NCI-H748 (cell line): ENCODE results near the gene GALNT12.

Experiments
- DNase-seq: peaks from one replicate; lab custom pipeline; 2025; ENCODE audit not compliant: unreplicated experiment; lab: John Stamatoyannopoulos, UW

The GALNT12 gene

DNA sequence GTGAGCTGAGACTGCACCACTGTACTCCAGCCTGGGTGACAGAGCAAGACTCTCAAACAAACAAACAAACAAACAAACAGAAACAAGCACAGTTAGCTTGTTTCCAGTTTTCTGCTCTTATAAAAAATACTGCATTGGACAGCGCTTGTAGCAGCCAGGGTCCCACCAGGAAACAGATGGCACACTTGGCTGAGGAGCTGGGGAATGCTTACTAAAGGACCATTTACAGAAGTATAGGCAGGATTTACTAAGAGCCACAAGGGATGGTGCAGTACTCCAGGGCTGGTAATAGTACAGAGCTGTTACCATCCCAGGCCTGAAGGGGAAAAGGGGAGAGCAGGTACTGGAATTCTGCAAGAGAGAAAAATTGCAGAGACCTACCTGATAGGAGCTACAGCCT, 5.9 kb upstream of the GALNT12 start:
- no peak for DNase-seq

DNA sequence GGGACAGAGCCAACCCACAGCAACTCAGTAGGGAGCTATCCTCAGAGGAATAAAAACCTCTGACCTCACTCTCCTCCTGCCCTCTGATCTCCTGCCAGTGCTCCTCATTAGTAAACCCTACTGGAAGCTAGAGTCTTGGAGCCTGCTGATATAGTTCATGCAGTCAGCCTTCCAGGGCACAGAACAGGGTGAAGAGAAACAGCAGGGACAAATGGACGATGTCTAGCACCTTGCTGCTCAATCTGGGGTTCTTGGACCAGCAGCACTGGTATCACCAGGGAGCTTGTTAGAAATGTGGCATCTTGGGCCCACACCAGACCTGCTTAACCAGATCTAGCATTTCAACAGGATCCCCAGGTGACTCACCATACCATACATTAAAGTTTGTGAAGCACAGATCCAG, 5.5 kb upstream of the GALNT12 start:
- no peak for DNase-seq

DNA sequence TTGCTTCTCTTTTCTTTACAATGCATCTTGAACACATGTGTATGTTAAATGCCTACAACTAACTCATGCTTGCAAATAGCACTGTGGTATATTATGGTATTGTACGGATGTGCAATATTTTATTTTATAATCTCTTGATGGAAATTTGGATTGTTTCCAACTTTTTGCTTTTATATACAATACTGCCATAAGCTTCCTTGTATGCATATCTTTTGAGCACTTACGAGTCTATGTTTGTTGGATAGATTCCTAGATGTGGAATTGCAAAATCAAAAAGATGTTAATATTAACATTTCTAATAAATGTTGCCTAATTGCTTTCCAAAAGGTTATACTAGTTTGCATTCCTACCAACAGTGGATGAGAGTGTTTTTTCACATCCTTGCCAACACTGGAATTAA, 3.4 kb upstream of the GALNT12 start:
- DNase-seq: no peak

DNA sequence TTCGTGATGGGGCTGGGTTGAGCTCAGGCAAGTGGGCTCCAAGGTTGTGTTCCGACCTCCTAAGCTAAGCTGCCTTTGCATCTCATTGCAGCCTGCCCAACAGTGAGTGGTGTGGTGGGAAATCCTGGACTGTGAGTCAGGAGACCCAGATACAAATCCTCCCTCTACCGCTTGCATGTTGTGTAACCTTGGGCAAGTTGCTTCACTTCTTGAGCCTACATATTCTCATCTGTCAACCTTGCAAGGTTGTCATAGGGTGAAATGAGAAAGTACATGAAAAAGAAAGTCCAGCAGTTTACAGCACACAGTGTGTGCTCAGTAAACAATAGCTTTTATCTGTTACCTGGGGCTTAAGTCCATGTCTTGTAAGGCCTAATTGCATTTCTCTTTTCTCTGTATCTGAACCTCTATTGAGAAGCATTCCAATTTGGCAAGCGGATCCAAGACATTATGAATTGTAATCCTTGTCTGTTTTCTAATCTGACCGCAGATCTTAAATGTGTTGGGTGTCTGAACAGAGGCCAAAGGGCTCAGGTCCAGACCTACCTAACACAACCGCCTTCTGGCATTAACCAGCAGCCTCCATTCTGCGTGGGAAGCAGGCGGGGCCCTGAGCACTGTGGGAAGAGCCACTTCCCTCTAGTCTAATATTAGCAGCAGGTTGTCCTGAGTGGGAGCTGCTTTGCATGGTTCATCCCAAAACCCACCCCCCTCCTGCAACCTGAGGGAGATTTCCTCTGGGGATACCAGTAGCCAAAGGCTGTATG, 1.8 kb upstream of the GALNT12 start:
- DNase-seq: no peak

DNA sequence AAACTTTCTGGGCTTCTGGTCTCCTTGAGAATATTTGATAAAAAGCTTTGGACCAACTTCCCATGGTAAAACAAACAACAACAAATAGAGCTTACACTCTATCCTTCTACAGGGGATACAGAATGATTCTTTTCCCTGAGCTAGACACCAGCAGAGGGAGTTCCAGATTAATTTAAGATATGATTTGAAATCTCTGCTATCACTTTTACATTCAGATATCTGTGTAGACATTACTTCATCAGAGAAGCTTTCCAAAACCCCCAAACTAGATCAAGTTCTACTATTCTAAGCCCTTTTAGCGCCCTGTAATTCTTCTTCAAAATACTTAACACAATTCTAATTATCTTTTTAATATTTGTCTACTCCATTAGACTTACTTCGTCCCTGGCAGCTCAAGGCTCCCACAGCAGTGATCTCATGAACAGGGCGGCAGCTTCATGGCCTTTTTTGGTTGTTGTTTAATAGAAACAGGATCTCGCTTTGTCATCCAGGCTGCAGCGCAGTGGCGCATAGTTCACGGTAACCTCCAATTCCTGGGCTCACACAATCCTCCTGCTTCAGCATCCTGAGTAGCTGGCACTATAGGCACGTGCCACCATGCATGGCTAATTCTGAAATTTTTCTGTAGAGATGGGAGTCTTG, 955 bp upstream of the GALNT12 start:
- DNase-seq: no peak

DNA sequence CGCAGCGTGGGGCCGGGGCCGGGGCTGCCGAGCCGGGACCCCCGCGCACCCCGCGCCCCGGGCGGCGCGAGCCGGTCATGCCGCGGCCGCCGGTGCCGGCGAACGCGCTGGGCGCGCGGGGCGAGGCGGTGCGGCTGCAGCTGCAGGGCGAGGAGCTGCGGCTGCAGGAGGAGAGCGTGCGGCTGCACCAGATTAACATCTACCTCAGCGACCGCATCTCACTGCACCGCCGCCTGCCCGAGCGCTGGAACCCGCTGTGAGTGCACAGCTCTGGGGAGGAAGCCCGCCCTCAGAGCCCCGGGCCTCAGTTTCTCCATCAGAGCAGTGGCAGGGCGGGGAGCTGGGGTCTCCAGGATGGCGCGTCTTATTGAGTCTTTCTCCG, 335 bp downstream of the GALNT12 start:
- DNase-seq: peak; percentile 65

DNA sequence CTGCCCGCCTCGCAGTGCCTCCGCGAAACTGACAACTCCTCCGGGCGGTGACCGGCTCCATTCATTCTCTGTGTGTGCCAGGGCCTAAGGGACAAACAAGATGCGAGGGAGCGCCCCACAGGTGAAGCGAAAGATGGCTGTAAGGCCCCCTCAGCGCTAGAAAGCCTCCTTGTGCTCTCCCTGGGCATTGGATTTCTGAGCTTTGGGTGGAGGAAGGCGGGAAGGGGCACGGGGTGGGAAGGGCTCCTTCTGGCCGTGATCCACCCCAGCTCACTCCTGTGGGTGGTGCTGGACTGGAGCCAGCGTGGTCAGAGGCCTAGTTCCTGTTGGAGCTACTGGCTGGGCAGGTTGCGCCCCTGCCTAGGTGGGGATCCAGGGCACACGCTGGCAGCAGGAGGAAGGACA, 943 bp downstream of the GALNT12 start:
- peak; percentile 59 for DNase-seq

DNA sequence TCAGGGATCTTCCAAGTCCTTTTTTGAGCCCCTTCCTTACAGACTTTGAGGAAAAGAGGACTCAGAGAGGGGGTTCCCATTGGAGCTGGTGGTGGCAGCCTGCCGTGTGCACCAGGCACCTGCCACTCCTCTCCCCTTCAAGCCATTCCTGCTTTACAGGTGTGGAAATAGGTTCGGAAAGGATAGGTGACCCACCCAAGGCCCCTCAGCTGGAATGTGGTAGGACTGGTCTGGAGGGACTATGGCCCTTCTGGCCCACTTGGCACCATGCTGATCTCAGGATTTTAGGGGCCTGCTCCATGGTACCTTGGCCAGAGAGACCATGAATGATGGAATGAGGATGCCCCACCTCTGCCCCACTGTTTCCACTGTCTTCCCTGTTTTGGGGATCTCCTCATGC, 1.4 kb downstream of the GALNT12 start:
- no peak for DNase-seq

DNA sequence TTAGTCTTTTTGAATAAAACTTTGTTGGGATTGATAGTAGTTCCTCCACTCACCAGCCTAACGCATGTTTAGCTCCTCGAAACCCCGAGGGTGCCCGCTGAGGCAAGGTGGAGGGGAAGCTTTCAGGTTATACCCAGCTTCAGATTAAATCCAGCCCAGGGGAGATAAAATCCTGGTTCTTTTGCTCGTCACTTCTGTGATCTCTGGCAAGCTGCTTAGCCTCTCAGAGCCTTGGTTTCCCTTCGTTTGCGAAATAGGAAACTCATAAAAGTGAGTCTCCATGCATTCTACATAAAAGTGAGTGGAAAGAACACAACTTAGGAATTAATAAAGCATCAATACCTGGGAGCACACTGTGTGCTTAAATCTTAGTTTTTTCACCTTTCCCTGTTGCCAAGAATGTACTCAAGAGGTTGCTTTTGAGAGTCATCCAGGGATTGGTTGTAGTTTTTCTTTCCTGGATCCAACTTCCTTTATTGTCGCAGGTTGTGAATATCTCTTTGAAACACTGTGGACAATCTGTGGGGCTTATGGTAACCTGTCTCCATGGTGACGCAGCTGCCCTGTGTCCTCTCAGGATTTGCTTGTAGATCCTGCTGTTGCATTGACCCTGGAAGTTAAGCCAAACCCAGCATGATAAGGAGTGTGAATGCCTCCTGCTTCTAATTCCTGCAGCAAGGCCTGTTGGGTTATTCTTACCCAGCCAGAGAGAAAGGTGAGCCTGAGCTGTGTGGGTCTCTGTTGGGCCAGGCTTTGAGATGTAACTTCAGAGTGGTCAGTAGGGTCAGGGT, 2.0 kb downstream of the GALNT12 start:
- DNase-seq: peak; percentile 48

DNA sequence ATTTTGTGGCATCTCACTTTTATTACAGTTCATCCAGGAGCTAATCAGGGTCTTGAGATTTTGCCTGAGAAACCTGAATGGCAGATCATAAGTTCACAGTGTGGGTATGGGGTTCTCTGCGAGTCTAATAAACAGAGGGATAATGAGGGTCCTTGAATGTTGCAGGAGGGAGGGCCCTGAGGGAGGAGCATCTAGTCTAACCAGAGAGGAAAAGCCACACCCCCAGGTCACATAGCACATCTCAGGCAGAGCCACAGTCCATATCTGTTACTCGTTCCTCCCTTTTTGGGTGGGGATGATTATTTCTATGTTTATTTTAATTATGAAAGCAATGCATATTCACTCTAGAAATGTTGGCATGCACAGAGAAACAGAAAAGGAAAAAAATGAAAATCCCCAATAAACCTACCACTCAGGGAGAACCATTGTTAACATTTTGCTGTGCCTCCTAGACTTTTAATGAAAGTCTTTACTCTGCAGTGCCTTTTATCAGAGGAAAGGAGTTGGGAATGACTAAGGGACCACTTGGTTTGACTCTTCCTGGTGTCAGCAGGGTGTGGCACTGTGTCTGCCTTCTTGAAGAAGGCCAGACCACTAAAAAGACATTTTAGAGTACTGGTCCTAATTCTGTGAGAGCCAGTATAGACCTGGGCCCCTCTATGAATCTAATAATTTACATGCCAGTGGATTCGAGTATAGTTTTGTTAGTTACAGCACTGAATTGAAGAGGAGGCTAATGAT, 2.8 kb downstream of the GALNT12 start:
- peak; percentile 10 for DNase-seq

DNA sequence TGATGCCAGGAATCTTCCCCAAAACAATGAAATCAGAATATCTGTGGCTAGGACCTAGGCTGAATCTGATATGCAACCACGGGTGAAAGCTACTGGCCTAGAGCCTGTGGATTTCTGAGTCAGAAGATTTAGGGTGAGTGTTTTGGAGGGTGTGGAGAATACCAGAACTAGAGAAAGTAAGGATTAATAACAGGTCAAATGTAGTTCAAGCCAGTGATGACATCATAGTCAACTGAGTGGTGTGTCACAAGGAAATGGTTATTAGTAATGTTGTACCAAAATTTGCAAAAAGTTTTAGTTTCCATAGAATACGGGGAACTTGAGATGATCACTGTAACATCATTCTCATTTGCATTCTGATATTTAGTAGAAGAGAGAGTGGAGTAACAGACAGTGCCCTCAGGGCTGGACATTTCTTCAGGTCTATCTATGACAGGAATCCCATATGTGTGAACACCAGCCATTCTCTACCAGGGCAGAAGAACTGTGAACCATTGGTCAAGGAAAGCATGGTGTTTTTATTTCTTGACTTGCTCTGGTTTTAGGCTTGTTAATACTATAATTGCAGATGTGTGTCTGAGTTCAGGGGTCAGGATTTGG, 3.7 kb downstream of the GALNT12 start:
- no peak for DNase-seq

DNA sequence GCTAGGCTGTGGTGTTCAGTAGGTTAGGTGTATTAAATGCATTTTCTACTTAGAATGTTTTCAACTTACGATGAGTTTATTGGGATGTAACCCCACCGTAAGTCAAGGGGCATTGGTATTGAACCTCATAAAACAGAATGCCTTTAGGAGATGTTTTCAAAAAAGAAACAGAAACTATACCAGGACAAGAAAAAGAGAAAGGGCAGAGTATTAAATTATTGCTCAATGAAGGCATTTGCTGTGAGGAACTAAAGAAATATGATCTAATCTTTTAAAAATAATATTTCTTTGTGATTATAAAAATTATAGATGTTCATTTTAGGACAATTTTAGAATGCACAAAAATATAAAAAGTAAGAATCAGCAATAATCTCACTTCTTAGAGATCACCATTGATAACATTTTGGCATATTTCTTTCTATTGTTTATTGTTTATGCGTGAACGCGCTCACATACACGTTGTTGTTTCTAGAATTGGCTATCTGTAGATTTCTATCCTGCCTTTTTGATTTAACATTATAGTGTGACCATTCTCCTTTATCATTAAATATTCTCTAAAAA, 8.0 kb downstream of the GALNT12 start:
- DNase-seq: no peak

DNA sequence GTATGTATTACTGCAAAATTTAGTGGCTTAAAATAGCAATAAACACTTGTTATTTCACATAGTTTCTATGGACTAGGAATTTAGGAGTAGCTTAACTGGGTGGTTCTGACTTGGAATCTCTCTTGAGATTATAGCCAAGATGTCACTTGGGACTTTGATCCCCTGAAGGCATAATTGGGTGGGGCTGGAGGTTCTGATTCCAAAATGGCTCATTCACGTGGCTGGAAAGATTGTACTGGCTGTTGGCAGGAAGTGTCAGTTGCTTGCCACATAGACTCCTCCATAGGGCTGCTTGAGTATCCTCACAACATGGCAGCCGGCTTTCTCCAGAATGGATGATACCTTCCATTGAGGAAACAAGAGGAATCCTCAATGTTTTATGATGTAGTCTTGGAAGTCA, 11.3 kb downstream of the GALNT12 start:
- no peak for DNase-seq

DNA sequence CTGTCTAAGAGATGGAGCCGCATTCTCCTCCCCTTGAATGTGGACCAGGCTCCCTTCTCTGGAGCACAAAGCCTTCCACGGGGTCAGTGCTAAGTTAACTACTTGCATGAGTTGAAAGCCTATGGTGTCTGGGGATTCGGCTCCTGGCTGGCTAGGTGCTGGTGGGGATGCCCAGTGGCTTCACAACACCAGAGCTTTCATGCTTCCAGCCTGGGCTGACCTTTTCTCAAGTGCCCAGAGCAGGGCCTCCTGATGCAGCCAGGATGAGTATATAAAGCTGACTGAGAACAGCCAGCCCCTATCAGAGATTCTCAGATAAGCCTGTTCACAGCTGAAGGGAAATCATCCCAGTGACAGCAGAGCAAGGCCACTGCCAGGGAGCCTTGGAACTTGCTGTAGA, 11.8 kb downstream of the GALNT12 start:
- DNase-seq: no peak

DNA sequence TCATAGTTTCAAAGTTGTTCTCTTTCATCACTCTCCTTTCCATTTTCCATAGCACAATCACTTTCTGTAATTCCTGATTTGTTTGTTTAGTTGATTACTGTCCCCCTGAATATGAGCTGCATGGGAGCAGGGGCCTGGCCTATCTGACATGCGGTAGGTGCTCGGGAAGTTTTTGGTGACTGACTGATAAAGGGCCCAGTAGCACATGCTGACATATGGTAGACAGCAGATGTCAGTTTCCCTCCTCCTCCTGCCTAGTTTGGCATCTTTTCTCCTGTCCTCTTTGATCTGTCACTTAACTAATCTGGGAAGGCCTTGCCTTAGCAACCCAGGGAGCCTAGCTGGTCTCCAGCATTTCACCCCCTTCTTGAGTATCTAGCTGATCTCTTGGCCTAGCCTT, 14.4 kb downstream of the GALNT12 start:
- DNase-seq: no peak

DNA sequence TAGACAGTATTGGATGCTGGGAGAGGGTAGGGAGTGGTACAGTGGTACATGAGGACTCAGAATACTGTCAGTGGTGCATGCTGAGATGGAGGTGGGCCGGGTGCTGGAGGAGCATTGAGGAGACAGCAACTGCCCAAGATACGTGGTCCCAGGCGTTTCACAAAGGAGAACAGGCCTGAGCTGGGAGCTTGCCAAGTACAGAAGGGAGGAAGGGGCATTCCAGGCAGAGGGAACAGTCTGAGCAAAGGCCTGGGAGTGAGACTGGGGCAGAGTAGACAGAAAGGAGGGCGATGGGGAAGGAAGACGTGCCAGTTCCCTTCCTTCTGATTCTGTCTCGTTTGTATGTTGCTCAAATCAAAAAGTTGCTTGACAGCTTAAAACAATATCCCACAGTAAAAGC, 15.2 kb downstream of the GALNT12 start:
- DNase-seq: no peak

DNA sequence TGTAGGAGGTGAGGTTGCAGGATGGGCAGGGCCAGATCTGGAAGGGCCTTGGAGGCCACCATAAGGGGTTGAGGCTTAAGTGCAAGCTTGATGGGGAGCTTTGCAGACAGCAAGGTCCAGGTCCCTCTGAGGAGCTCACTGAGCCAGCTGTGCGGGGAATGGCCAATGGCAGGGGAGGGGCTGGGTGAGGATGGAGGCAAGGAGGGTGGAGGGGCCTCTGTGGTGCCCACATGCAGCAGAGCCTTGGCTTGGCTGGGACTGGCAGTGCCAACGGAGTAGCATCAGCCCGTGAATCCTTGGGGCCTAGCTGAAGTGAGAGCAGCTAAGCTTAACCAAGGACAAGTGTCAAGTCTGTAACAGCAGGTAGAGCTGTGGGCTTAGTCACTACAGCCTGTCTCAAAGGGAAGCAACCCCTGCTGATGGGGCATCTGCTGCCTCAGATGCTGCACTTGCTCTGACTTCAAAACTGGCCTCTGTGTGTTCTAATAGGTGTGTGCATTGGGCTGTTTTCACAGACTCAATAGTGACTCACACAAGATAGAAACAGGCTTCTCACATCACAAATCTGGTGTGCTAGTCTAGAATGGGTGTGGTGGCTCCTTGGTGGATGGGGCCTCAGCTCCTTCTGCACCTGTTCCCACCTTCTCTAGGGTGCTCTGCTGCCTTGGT, 16.3 kb downstream of the GALNT12 start:
- no peak for DNase-seq

DNA sequence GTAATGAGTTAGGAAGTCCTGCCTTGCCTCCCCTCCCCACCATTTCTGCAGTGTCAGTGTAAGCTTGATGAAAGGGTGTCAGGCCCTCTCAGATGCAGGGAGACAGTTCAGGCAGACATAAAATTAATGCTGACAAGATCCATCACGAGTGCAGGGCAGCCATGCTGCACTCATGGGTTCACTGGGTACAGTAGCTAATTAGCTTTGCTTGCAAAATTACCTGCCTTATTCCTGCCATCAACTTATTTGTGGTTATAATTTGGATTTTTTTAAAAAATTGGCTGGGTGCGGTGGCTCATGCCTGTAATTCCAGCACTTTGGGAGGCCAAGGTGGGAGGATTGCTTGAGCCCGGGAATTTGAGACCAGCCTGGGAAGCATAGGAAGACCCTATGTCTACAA, 17.9 kb downstream of the GALNT12 start:
- DNase-seq: no peak

DNA sequence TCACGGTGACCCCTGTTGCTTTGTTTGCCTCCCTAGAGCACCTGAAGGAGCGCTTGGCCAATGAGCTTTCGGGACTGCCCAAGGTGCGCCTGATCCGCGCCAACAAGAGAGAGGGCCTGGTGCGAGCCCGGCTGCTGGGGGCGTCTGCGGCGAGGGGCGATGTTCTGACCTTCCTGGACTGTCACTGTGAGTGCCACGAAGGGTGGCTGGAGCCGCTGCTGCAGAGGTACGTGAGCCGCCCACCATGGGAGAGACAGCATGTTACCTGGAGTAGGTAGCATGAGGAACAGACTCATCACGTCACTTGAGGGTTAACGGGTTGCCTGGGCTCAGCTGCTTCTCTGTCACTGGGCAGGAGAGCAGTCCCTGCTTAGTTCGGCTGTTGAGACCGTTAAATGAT, 19.2 kb downstream of the GALNT12 start:
- no peak for DNase-seq

DNA sequence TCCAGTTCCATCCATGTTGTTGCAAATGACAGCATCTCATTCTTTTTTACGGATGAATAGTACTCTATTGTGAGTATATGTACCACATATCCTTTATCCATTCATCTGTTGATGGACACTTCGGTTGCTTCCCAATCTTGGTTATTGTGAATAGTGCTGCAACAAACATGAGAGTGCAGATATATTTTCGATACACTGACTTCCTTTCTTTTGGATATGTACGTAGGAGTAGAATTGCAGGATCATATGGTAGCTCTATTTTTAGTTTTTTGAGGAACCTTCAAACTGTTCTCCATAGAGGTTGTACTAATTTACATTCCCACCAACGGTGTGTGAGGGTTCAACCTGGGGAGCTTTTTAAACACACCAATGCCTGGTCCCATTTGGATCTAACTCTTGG, 22.3 kb downstream of the GALNT12 start:
- no peak for DNase-seq
